Lower leg skin (tissue), 4 donors: Measurements from ENCODE around the gene KLB. TPM values are rescaled to one million over a fixed set of nuclear protein-coding genes. Genes with fewer than 3 reads are reported as not detected.
"Not testable (repeated sequence)": the region's sequence is repeated elsewhere in the genome, so short reads cannot be mapped to it uniquely, and the experiment has no call there.

ENCODE experiments used
- DNase-seq, 2 donors: peaks; one replicate each; pipeline ENCODE4 v3.0.0-alpha.2; 2019; ENCODE audit warnings: low spot score in 2 of 2
- H3K4me3 ChIP-seq: fragments of 200-600 bp; sonication (generic); 2 replicates; pipeline ENCODE4 v1.5.1; 2017; ENCODE audit warnings: mild to moderate bottlenecking, low read depth; ENCODE audit not compliant: poor library complexity, severe bottlenecking
- CTCF ChIP-seq, 3 donors: fragments of 450-650 bp; IDR thresholded peaks; one replicate each; pipeline ENCODE4 v1.5.1; 2016; ENCODE audit warnings: antibody characterized with exemption in 3 of 3, mild to moderate bottlenecking in 3 of 3, moderate library complexity in 2 of 3
- POLR2A ChIP-seq, 2 donors: fragments of 450-650 bp; IDR thresholded peaks; one replicate each; pipeline ENCODE4 v1.6.1; 2016 to 2017; ENCODE audit warnings: antibody characterized with exemption in 2 of 2, mild to moderate bottlenecking in 1 of 2, moderate library complexity in 1 of 2
- WGBS, 2 donors: methylation state at CpG; one replicate each; pipeline ENCODE4 v1.1.5; 2018; 5-methylcytosine and 5-hydroxymethylcytosine counted together
- intact Hi-C: fragments of 100-400 bp; cut with DNase I; formaldehyde crosslinking; loops from one replicate; pipeline ENCODE4 v1.15.0; 2023; ENCODE audit warnings: low total_unique reads
- total RNA-seq, 4 donors: library from RNA; depleted of rRNA; stranded (reverse); fragments of >200 nt; gene quantifications; one replicate each; pipeline ENCODE4 v1.1.0, GENCODE V29; 2016

KLB gene
- total RNA-seq: under 1 TPM; 0.38 to 0.74 (median 0.45) TPM

DNA sequence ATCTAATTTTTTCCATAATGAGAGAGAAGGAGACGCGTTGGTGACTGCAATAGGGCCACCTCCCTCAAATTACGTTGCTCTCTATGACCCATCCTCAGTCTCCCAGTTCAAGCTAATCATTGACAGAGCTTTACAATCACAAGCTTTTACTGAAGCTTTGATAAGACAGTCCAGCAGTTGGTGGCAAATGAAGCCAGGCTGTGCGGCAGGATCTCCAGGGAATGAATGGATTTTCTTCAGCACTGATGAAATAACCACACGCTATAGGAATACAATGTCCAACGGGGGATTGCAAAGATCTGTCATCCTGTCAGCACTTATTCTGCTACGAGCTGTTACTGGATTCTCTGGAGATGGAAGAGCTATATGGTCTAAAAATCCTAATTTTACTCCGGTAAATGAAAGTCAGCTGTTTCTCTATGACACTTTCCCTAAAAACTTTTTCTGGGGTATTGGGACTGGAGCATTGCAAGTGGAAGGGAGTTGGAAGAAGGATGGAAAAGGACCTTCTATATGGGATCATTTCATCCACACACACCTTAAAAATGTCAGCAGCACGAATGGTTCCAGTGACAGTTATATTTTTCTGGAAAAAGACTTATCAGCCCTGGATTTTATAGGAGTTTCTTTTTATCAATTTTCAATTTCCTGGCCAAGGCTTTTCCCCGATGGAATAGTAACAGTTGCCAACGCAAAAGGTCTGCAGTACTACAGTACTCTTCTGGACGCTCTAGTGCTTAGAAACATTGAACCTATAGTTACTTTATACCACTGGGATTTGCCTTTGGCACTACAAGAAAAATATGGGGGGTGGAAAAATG is at the start of gene KLB:
KLB (plus strand) TSS at position 168 of the 821 bp plus-strand sequence; CDS start at position 188, 20 bp downstream.
- intact Hi-C loops: no loop called here
- no peak within 1 kb of the TSS for H3K4me3 ChIP-seq
- TF ChIP-seq POLR2A (IDR thresholded peaks at IDR 0.05): no peak
- no peak for TF ChIP-seq CTCF (IDR thresholded peaks at IDR 0.05)
- whole genome bisulfite sequencing, 2 donors: 49 to 55% methylated on average over 12 of the region's 12 CpGs
- no peak for DNase-seq

DNA sequence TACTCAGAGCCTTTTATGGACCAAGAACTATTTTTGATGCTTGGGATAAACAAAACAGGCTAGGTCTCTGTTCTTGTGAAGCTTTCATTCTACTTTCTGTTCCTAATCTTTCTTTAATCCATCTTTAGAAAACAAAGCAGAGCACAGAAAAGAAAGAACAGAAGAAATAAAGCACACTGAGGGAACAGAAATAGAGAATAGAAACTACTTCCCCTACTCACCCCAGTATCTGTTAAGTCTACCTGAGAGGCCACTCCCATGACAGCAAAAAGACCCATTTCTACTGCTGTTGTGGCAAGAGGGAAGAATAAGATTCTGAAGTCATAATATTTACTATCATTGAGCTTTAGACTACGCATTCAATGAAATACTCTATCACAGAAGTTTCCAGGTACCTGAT is 49.7 kb upstream of the KLB start:
- H3K4me3 ChIP-seq: no peak overlapping the region
- TF ChIP-seq CTCF (IDR thresholded peaks at IDR 0.05) (no peak), POLR2A (IDR thresholded peaks at IDR 0.05) (no peak)
- DNase-seq: no peak
- intact Hi-C loops: no loop called here
- WGBS, 2 donors: 92 to 94% methylated on average over 1 of the region's 1 CpG

DNA sequence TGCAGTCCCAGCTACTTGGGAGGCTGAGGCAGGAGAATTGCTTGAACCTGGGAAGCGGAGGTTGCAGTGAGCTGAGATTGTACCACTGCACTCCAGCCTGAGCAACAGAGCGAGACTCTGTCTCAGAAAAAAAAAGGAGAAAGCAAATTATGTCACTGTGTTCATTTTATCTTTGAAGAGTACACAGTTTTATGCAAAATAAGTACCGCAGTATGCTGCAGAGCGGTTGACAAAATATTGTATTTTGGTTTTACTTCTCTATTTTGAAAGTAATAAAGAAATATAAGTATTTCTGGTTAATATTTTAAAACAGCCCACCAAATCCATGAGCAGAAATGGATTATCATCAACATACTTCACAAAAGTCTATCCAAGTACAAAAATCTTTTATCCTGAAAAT is 46.1 kb upstream of the KLB start:
- DNase-seq, intact Hi-C loops, H3K4me3 ChIP-seq: not testable (repeated sequence)
- WGBS, 2 donors: 95 to 97% methylated on average over 4 of the region's 4 CpGs

GRCh38 chr4:39362827-39363226 is 43.9 kb upstream of the KLB start:
- 59% methylated on average over 3 of the region's 3 CpGs for WGBS, 2 donors
- intact Hi-C loops: no loop called here
- no peak for DNase-seq
- H3K4me3 ChIP-seq: no peak overlapping the region
- TF ChIP-seq POLR2A (IDR thresholded peaks at IDR 0.05) (no peak), CTCF (IDR thresholded peaks at IDR 0.05) (no peak)

- no peak for DNase-seq
- TF ChIP-seq POLR2A (IDR thresholded peaks at IDR 0.05) (no peak), CTCF (IDR thresholded peaks at IDR 0.05) (no peak)
- intact Hi-C loops: no loop called here
- no peak overlapping the region for H3K4me3 ChIP-seq
- 80 to 91% methylated on average over 4 of the region's 4 CpGs for WGBS, 2 donors
These were observed 42.8 kb upstream of the KLB start for GRCh38 chr4:39363773-39364393.

- peak overlapping the region; percentile 95 for H3K4me3 ChIP-seq
- TF ChIP-seq POLR2A (IDR thresholded peaks at IDR 0.05): no peak
- TF ChIP-seq CTCF (IDR thresholded peaks at IDR 0.05): no peak
- WGBS, 2 donors: 4% methylated on average over 7 of the region's 7 CpGs
- intact Hi-C loops: no loop called here
- no peak for DNase-seq
These were observed 41.4 kb upstream of the KLB start for GRCh38 chr4:39365360-39365759.
